NCI-H748 treated with DMSO at 0.1 percent for 48 hours (cell line): ENCODE measurements around the gene GPN2.

Experiments
- DNase-seq: peaks from one replicate; lab custom pipeline; 2025; lab: John Stamatoyannopoulos, UW

The GPN2 gene

DNA sequence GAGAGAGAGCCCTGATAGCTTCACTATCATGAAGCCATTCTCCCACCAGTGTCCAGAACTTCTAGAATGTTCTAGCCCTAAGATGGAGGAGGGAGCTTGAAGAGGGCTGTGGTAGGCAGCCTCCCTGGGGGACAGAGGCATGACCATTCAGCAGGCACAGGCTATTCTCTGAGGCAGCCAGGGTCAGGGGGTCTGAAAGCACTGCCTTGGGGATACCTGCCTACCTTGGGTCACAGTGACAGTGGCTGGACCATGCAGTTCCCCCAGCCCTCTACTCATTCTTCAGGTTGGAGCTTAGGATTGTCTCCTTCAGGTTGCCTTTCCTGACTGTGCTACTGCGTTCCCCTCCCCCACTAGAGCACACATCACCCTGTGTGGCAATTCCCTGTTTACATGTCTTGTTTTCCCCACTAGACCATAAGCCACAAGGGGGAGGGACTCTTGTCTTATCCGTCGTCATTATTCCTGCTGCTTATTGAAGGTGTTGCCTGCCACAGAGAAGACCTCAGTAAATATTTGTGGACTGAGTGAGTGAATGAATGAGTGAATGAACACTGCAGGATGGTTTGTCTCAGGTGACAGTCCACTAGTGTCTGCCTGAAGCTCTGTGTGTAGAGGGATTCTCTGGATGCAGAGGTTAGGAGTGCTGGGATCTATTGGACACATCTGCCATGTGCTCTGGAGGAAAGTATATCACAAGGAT is 58.4 kb downstream of the GPN2 start:
- DNase-seq, result no peak

DNA sequence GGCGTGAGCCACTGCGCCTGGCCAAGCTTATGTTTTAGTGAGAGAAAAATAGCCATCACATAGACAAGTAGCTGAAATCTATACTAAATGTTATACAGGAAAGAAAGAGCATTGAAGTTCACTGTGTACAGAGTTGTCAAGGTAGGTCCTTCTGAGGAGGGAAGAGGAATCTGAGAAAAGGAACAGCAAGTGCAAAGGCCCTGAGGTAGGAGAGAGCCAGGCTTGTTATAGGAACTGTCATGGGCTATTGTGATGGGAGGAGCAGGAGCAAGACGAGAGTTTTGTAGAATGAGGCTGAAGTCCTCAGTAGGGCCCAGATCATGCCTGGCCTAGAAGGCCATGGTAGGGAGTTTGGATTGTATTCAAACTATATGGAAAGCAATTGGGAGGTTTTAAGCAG is 59.0 kb downstream of the GPN2 start:
- no peak for DNase-seq

- no peak for DNase-seq
Observed at GRCh38 chr1:26829184-26829911, 60.7 kb downstream of the GPN2 start.

GRCh38 chr1:26828411-26828991 is 61.6 kb downstream of the GPN2 start:
- no peak for DNase-seq

- DNase-seq, result no peak
Observed at GRCh38 chr1:26827663-26828062, 62.4 kb downstream of the GPN2 start.

- DNase-seq, result no peak
Observed at GRCh38 chr1:26827106-26827604, 62.9 kb downstream of the GPN2 start.

DNA sequence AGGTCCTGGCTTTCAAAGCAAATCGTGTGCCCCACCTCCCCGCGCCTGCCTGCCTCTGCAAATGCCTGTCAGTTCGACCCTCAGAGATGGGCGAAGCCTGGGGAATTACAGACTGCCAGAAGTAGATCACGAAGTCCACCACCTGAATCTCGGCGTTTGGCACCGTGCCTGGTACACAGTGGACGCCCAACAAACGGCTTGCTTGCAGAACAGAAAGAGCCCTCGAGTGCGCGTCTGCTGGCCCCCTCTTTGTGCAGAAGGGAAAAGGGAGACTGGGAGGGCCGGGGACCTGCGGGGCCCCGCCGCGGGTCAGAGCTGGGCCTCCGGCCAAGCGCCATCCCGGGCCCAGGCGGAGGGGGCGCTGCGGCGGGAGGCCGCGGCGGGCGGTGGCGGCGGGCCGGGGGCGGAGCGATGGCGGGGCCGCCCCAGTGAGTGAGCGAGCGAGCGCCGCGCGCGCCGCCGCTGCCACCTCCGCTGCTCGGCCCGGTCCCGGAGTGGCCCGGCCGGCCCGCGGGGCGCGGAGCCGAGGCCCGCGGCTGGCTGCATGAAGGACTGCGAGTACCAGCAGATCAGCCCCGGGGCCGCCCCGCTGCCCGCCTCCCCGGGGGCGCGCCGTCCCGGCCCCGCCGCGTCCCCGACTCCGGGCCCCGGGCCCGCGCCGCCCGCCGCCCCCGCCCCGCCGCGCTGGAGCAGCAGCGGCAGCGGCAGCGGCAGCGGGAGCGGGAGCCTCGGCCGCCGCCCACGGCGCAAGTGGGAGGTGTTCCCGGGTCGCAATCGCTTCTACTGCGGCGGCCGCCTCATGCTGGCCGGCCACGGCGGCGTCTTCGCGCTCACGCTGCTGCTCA is 63.6 kb downstream of the GPN2 start, which contains the start of gene ZDHHC18:
ZDHHC18 (plus strand) TSS at position 428 of the 845 bp plus-strand sequence; CDS start at position 545, 117 bp downstream.
- no peak for DNase-seq
